Liver (tissue), 9 donors: ENCODE measurements around the gene BEGAIN. TPM values are rescaled to one million over a fixed set of nuclear protein-coding genes. Genes with fewer than 3 reads are reported as not detected.

ENCODE experiments used
- DNase-seq: peaks from one replicate; pipeline ENCODE4 v3.0.0-alpha.2; 2017; ENCODE audit warnings: low spot score
- H3K27ac ChIP-seq, 2 donors: one replicate each; pipeline ENCODE4 v1.7.0; 2013; ENCODE audit warnings: inconsistent platforms in 2 of 2, low read length in 2 of 2, control low read depth in 1 of 2, low read depth in 1 of 2, mild to moderate bottlenecking in 1 of 2
- H3K27me3 ChIP-seq, 4 donors: one replicate each; pipeline versions ENCODE4 v1.6.1 to v1.7.0; 2013; ENCODE audit warnings: low read length in 3 of 4, inconsistent platforms in 1 of 4, mild to moderate bottlenecking in 1 of 4, moderate library complexity in 1 of 4; ENCODE audit not compliant: control insufficient read depth in 4 of 4, insufficient read depth in 4 of 4
- H3K36me3 ChIP-seq, 4 donors: one replicate each; pipeline versions ENCODE4 v1.6.1 to v1.7.0; 2013; ENCODE audit warnings: low read length in 3 of 4, mild to moderate bottlenecking in 3 of 4, low read depth in 1 of 4, moderate library complexity in 1 of 4; ENCODE audit not compliant: control insufficient read depth in 4 of 4, insufficient read depth in 3 of 4
- H3K4me1 ChIP-seq, 4 donors: one replicate each; pipeline versions ENCODE4 v1.6.1 to v1.7.0; 2013; ENCODE audit warnings: low read length in 3 of 4, mild to moderate bottlenecking in 3 of 4, moderate library complexity in 1 of 4; ENCODE audit not compliant: control insufficient read depth in 4 of 4, insufficient read depth in 4 of 4
- H3K4me3 ChIP-seq, 3 donors: one replicate each; pipeline versions ENCODE4 v1.6.1 to v1.7.0; 2013; ENCODE audit warnings: low read length in 3 of 3, control low read depth in 1 of 3, low read depth in 1 of 3, mild to moderate bottlenecking in 1 of 3
- H3K9ac ChIP-seq, 2 donors: one replicate each; pipeline ENCODE4 v1.7.0; 2013; ENCODE audit warnings: low read length in 2 of 2, mild to moderate bottlenecking in 2 of 2, moderate library complexity in 2 of 2, control low read depth in 1 of 2, low read depth in 1 of 2
- H3K9me3 ChIP-seq, 4 donors: one replicate each; pipeline versions ENCODE4 v1.6.1 to v1.7.0; 2013; ENCODE audit warnings: low read length in 3 of 4; ENCODE audit not compliant: control insufficient read depth in 4 of 4
- CTCF ChIP-seq: fragments of 150-350 bp; IDR thresholded peaks from 2 replicates; pipeline ENCODE4 v1.5.1; 2017; ENCODE audit warnings: improper control_type of control experiment, low read depth, low read length; ENCODE audit not compliant: missing input control
- EGR1 ChIP-seq, 2 donors: IDR thresholded peaks; 2 replicates each; pipeline ENCODE4 v1.6.1; 2016 to 2018; ENCODE audit warnings: antibody characterized with exemption in 2 of 2, low read depth in 2 of 2
- FOXA1 ChIP-seq: IDR thresholded peaks from 2 replicates; pipeline ENCODE4 v1.6.1; 2016; ENCODE audit warnings: antibody characterized with exemption
- FOXA2 ChIP-seq: IDR thresholded peaks from 2 replicates; pipeline ENCODE4 v1.6.1; 2016; ENCODE audit warnings: antibody characterized with exemption
- GABPA ChIP-seq, 2 donors: IDR thresholded peaks in 1 of 2; conservative IDR thresholded peaks in 1 of 2; 2 replicates each; pipeline ENCODE4 v1.6.1; 2016; ENCODE audit warnings: antibody characterized with exemption in 2 of 2, mild to moderate bottlenecking in 1 of 2, moderate library complexity in 1 of 2
- HNF4A ChIP-seq, 2 donors: conservative IDR thresholded peaks; 2 replicates each; pipeline ENCODE4 v1.6.1; 2016; ENCODE audit warnings: antibody characterized with exemption in 2 of 2, mild to moderate bottlenecking in 2 of 2
- HNF4G ChIP-seq: IDR thresholded peaks from 2 replicates; pipeline ENCODE4 v1.6.1; 2016; ENCODE audit warnings: antibody characterized with exemption
- NR2F2 ChIP-seq: IDR thresholded peaks from 2 replicates; pipeline ENCODE4 v1.6.1; 2016; ENCODE audit warnings: antibody characterized with exemption
- RAD21 ChIP-seq, 2 donors: IDR thresholded peaks; 2 replicates each; pipeline ENCODE4 v1.6.1; 2016; ENCODE audit warnings: antibody characterized with exemption in 2 of 2, mild to moderate bottlenecking in 2 of 2
- REST ChIP-seq: IDR thresholded peaks from 2 replicates; pipeline ENCODE4 v1.6.1; 2016; ENCODE audit warnings: antibody characterized with exemption, mild to moderate bottlenecking
- SP1 ChIP-seq: IDR thresholded peaks from 2 replicates; pipeline ENCODE4 v1.6.1; 2018; ENCODE audit warnings: antibody characterized with exemption, mild to moderate bottlenecking
- YY1 ChIP-seq: IDR thresholded peaks from 2 replicates; pipeline ENCODE4 v1.6.1; 2016; ENCODE audit warnings: antibody characterized with exemption, mild to moderate bottlenecking
- WGBS: extraction: QIAGEN DNeasy Blood & Tissue Kit; methylation state at CpG from one replicate; pipeline ENCODE4 v1.1.7; 2013; 5-methylcytosine and 5-hydroxymethylcytosine counted together
- polyA plus RNA-seq, 2 donors: library from polyadenylated mRNA; stranded (reverse) in 1 of 2; unstranded in 1 of 2; fragments of 200-250 nt in 1 of 2; fragments of >200 nt in 1 of 2; fragmentation: Nextera tagmentation in 1 of 2; extraction: Ambion mirVana in 1 of 2; gene quantifications; one replicate each; pipeline versions ENCODE4 v1.2.1 to v1.2.3, GENCODE V29; 2013 to 2015
- total RNA-seq, 2 donors: library from RNA; depleted of rRNA; stranded (reverse); fragments of >200 nt; gene quantifications; one replicate each; pipeline ENCODE4 v1.2.3, GENCODE V29; 2014
- TF ChIP-seq, protein P1 (sequence below): IDR thresholded peaks from 2 replicates; pipeline ENCODE4 v1.6.1; 2016; ENCODE audit warnings: antibody characterized with exemption
- TF ChIP-seq, protein P2 (sequence below): IDR thresholded peaks from 2 replicates; pipeline ENCODE4 v1.6.1; 2016; ENCODE audit warnings: antibody characterized with exemption
- TF ChIP-seq, protein P3 (sequence below): IDR thresholded peaks from 2 replicates; pipeline ENCODE4 v1.6.1; 2016; ENCODE audit warnings: antibody characterized with exemption
- donor health status: healthy.
- donor health status: healthy.
- donor health status: healthy.
- donor health status: healthy.
- donor health status: healthy.

BEGAIN gene
- total and polyA plus RNA-seq, 4 donors = 0.11 to 1.9 (median 0.29) TPM

DNA sequence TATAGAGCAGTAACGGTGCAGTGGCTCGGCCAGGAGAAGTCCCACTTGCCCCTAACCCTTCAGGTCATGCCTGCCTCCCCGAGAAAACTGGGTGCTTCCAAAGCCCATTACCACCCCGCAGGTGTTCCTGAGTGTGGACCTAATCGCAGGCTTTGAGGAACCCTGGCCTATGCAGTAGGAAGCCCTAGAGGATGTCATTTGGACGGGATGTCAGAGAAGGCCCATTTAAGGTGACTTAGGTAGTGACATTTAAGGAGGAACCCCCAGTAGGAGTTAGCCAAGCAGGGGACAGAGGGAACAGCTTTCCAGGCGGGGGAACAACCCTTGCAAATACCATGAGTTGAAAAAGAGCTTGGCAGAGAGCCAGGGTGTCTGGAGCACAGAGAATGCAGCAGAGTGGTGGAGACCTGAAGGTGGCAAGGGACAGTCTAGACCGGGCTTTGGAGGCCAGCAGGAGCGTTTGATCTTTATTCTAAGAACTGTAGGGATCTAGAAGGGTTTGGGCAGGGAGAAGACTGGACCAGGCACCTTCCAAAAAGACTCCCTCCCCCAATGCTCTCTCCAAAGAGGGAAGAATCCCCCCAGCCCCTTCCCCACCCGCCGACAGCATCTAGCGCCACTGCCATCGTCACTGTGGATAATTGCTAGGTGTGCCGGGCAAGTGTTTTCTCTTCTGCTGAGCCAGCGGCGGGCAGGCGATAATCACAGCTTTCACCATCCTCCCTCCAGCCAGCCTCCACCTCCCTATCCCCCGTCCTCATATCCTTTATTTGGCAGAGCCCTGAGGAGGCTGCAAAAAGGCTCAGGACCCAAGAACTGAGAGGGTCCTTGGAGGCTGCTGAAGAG is 33.3 kb upstream of the BEGAIN start:
- 88% methylated on average over 18 of the region's 18 CpGs for WGBS
- H3K27me3 ChIP-seq = no peaks in the 10 kb centered on the region
- no peak overlapping the region for H3K9ac ChIP-seq
- peaks cover 2 to 27% (median 15%) of the 10 kb centered on the region in 4 donors for H3K4me1 ChIP-seq
- TF ChIP-seq, protein P1, sequence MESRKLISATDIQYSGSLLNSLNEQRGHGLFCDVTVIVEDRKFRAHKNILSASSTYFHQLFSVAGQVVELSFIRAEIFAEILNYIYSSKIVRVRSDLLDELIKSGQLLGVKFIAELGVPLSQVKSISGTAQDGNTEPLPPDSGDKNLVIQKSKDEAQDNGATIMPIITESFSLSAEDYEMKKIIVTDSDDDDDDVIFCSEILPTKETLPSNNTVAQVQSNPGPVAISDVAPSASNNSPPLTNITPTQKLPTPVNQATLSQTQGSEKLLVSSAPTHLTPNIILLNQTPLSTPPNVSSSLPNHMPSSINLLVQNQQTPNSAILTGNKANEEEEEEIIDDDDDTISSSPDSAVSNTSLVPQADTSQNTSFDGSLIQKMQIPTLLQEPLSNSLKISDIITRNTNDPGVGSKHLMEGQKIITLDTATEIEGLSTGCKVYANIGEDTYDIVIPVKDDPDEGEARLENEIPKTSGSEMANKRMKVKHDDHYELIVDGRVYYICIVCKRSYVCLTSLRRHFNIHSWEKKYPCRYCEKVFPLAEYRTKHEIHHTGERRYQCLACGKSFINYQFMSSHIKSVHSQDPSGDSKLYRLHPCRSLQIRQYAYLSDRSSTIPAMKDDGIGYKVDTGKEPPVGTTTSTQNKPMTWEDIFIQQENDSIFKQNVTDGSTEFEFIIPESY = no peak
- no peak for TF ChIP-seq HNF4G
- TF ChIP-seq, protein P2, sequence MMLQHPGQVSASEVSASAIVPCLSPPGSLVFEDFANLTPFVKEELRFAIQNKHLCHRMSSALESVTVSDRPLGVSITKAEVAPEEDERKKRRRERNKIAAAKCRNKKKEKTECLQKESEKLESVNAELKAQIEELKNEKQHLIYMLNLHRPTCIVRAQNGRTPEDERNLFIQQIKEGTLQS = no peak
- TF ChIP-seq NR2F2 = no peak
- TF ChIP-seq SP1 = no peak
- TF ChIP-seq GABPA (IDR thresholded peaks at IDR 0.05 in 1 of 2, conservative IDR thresholded peaks at IDR 0.05 in 1 of 2) = no peak
- TF ChIP-seq CTCF = no peak
- H3K27ac ChIP-seq = no peak overlapping the region
- no peak for DNase-seq
- no peaks in the 10 kb centered on the region for H3K36me3 ChIP-seq
- no peaks in the 10 kb centered on the region for H3K9me3 ChIP-seq
- H3K4me3 ChIP-seq = no peak overlapping the region

DNA sequence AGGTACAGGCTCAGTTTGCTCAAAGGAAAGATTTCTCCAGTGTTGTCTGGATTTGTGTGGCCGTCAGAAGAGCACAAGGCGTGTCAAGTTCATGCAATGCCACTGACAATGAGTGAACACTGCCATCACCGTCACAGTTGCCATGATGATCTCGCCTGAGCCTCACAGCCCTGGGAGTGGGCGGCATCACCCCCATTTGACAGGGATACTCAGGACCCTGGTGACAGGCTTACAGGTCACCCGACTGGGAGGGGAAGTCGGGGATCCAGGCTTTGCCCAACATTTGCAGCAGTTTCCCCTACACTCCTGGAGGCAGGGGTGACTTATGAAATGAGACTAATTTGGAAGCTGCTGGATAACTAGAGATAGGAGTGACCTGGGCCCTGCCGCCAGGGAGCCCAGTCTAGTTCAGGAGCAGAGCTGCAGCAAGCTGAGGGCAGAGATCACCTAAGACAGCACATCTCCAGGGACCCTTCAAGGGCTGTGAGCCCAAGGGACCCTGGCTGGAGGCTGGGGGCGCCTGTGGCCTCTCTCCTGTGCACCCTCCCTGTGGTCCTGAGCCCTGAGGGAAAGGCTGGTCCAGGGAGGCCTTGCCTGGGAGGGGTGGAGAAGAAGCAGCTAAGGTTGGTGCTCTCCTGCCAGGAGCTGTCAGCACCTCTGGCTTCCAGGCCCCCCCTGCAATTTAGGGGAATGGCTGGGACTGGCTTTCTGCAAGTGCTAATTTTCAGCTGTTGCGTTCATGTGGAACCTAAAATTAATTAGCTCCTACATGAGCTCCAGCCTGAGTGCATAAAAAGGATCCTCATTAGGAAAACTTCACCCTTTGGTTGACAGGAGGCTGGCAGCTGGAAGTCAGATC is 32.4 kb upstream of the BEGAIN start:
- no peaks in the 10 kb centered on the region for H3K27me3 ChIP-seq
- no peak for DNase-seq
- TF ChIP-seq HNF4G (no peak), REST (no peak), CTCF (no peak), YY1 (no peak), FOXA1 (no peak), EGR1 (IDR thresholded peaks at IDR 0.05; ENCODE audit: low read depth in 2 of 2) (no peak), SP1 (no peak), HNF4A (conservative IDR thresholded peaks at IDR 0.05) (no peak), FOXA2 (no peak), RAD21 (IDR thresholded peaks at IDR 0.05) (no peak), GABPA (IDR thresholded peaks at IDR 0.05 in 1 of 2, conservative IDR thresholded peaks at IDR 0.05 in 1 of 2) (no peak)
- TF ChIP-seq, protein P2 = no peak
- TF ChIP-seq, protein P1 = no peak
- TF ChIP-seq, protein P3, sequence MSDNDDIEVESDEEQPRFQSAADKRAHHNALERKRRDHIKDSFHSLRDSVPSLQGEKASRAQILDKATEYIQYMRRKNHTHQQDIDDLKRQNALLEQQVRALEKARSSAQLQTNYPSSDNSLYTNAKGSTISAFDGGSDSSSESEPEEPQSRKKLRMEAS = no peak

More for the DNA sequence above, 32.4 kb upstream of the BEGAIN start:
- WGBS = 92% methylated on average over 10 of the region's 10 CpGs
- Histone ChIP-seq H3K9ac (no peak overlapping the region), H3K4me3 (no peak overlapping the region), H3K4me1 (peaks cover 2 to 27% (median 15%) of the 10 kb centered on the region in 4 donors), H3K9me3 (no peaks in the 10 kb centered on the region), H3K36me3 (no peaks in the 10 kb centered on the region), H3K27ac (no peak overlapping the region)
